ENCODE measurements around the gene TMEM250. TPM values are rescaled to one million over a fixed set of nuclear protein-coding genes. Genes with fewer than 3 reads are reported as not detected.

Gene TMEM250, protein sequence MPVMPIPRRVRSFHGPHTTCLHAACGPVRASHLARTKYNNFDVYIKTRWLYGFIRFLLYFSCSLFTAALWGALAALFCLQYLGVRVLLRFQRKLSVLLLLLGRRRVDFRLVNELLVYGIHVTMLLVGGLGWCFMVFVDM
- 46.5 and 60.6 TPM in 2 replicates for total RNA-seq

GRCh38 chr9:136118320-136119060, at the start of gene TMEM250:
TSS of gene TMEM250 (minus strand) at chr9:136118875. CDS start at chr9:136116900, 1,975 bp downstream.

DNA sequence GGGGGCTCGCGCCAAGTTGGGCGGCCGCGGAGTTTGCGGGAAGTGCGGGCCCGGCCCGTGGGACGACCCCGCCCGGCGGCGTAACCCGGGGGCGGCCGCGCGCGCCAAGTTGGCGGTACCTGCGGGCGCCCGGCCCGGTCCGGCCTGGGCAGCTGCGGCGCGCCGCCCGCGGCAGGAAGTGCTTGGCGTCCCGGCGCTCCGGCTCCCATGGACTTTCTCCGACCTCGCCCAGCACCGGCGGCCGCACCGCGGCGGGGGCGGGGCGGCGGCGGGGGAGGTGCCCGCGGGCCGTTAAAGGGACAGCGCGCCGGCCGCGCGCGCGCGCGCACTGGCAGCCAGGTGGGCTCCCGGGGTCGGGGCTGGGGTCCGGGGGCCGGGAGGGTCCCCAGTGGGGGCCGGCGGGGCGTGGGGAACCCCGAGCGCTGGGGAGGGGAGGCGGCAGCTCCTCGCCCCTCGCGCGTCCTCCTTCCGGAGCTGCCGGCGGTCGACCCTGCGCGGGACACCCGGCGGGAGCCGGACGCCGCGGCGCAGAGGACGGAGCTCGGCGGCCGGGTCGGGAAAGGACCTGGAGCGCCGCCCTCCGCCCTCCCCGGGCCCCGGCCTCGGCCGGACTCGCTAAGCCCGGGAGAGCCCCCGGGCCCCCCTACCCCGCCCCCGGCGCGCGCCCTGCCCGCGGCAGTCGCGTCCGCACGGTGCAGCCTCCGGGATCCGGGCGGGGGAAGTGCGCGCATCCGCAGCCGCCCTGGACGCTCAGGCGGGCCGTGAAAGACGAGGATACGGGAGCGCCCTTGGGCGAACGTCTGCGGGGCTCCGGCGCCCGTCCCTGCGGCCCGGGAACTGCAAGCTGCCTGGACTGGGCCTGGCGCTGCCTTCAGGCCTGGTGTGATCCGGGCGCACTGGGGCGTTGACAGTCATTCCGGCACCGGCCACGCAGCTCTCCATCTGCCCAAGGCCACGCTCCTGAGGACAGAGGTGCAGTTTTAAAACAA, 23.3 kb downstream of the TMEM250 start, which contains the start of gene NACC2:
NACC2 (minus strand) TSS at position 220 of the 989 bp plus-strand sequence. CDS start 44,768 bp downstream, outside the sequence.

Other genes starting within 250 kb of the TMEM250 start
- 21.6 and 25.2 TPM in 2 replicates for gene CAMSAP1, start 211.3 kb downstream of the TMEM250 start, total RNA-seq
- gene UBAC1, start 157.5 kb downstream of the TMEM250 start, total RNA-seq = 39.7 TPM in 2 replicates
- gene NACC2, start 23.6 kb downstream of the TMEM250 start, total RNA-seq = 18.8 and 28.8 TPM in 2 replicates
- gene LHX3, start 86.3 kb upstream of the TMEM250 start, total RNA-seq = not detected in 2 replicates
- 9.4 and 14.5 TPM in 2 replicates for gene QSOX2, start 126.9 kb upstream of the TMEM250 start, total RNA-seq
- gene CCDC187, start 185.2 kb upstream of the TMEM250 start, total RNA-seq = not detected in 2 replicates
- 24.7 and 34.4 TPM in 2 replicates for gene GPSM1, start 208.7 kb upstream of the TMEM250 start, total RNA-seq
- gene DNLZ, start 244.9 kb upstream of the TMEM250 start, total RNA-seq = 9.3 and 19.3 TPM in 2 replicates

Measured in endothelial cell of coronary artery (primary cell).